NCI-H1417 (cell line): ENCODE results near the gene SIPA1L3.

Experiments used
- DNase-seq, 3 experiments: peaks; one replicate each; lab custom pipeline; 2025; lab: John Stamatoyannopoulos, UW

Gene SIPA1L3

GRCh38 chr19:37995346-37995745 is 88.3 kb downstream of the SIPA1L3 start:
- no peak for DNase-seq

GRCh38 chr19:37997911-37998344 is 90.9 kb downstream of the SIPA1L3 start:
- no peak for DNase-seq

- no peak for DNase-seq
Observed at GRCh38 chr19:37998801-37999308, 91.8 kb downstream of the SIPA1L3 start.

GRCh38 chr19:37999309-38000213 is 92.6 kb downstream of the SIPA1L3 start:
- no peak for DNase-seq

- no peak for DNase-seq
Observed at GRCh38 chr19:38001158-38001781, 94.3 kb downstream of the SIPA1L3 start.

- DNase-seq = peak; percentile 71 to 82 (median 72)
Observed at GRCh38 chr19:38003438-38004185, 96.6 kb downstream of the SIPA1L3 start.

GRCh38 chr19:38004186-38004520 is 97.1 kb downstream of the SIPA1L3 start:
- no peak for DNase-seq

GRCh38 chr19:38004521-38005223 is 97.7 kb downstream of the SIPA1L3 start:
- DNase-seq = peak; percentile 9 to 48 (median 14)

- no peak for DNase-seq
Observed at GRCh38 chr19:38005224-38005614, 98.2 kb downstream of the SIPA1L3 start.

GRCh38 chr19:38006361-38007045 is 99.5 kb downstream of the SIPA1L3 start:
- DNase-seq = no peak

- DNase-seq = no peak
Observed at GRCh38 chr19:38009650-38010242, 102.7 kb downstream of the SIPA1L3 start.

GRCh38 chr19:38011426-38011825 is 104.4 kb downstream of the SIPA1L3 start:
- DNase-seq = no peak

- DNase-seq = no peak
Observed at GRCh38 chr19:38012290-38012689, 105.3 kb downstream of the SIPA1L3 start.

GRCh38 chr19:38012944-38013343 is 105.9 kb downstream of the SIPA1L3 start:
- peak in 2 of 3 experiments; percentile 12 to 35 for DNase-seq

- no peak for DNase-seq
Observed at GRCh38 chr19:38013913-38014580, 107.0 kb downstream of the SIPA1L3 start.

GRCh38 chr19:38015216-38015615 is 108.2 kb downstream of the SIPA1L3 start:
- no peak for DNase-seq

- no peak for DNase-seq
Observed at GRCh38 chr19:38015761-38016160, 108.8 kb downstream of the SIPA1L3 start.

- no peak for DNase-seq
Observed at GRCh38 chr19:38017401-38018151, 110.6 kb downstream of the SIPA1L3 start.

- no peak for DNase-seq
Observed at GRCh38 chr19:38018694-38019395, 111.8 kb downstream of the SIPA1L3 start.
